ENCODE measurements around the gene SH2D1B. TPM values are rescaled to one million over a fixed set of nuclear protein-coding genes. Genes with fewer than 3 reads are reported as not detected.
A peak's percentile ranks its signal among the peaks of the same experiment; 100 is the strongest.

Gene SH2D1B
- total RNA-seq, 1 experiment from 2014 or later, result not detected

- no peak overlapping the region for H3K27ac Mint-ChIP-seq (ENCODE audit: unreplicated experiment)
- H3K36me3 Mint-ChIP-seq (ENCODE audit: insufficient read depth, unreplicated experiment), result no peaks in the 10 kb centered on the region
- CTCF ChIA-PET, result no interaction called here
- no TSS peak for BruUV-seq (replicated peaks)
- H3K4me3 Mint-ChIP-seq (ENCODE audit: low read depth, unreplicated experiment), result no peak overlapping the region
- peaks cover 37% of the 10 kb centered on the region for H3K27me3 Mint-ChIP-seq (ENCODE audit: unreplicated experiment)
- H3K4me1 Mint-ChIP-seq (ENCODE audit: low read depth, unreplicated experiment), result no peaks in the 10 kb centered on the region
- no peaks in the 10 kb centered on the region for H3K9me3 Mint-ChIP-seq (ENCODE audit: low read depth, unreplicated experiment)
- intact Hi-C loops (cut with micrococcal nuclease; ENCODE audit: unreplicated experiment), result no loop called here
- no peak for DNase-seq
- no peak for TF ChIP-seq CTCF (IDR thresholded peaks at IDR 0.05; ENCODE audit: unreplicated experiment)
These were observed 13.9 kb downstream of the SH2D1B start for GRCh38 chr1:162397943-162398560.

- BruUV-seq (replicated peaks), result no TSS peak
- intact Hi-C loops (cut with micrococcal nuclease; ENCODE audit: unreplicated experiment), result no loop called here
- H3K9me3 Mint-ChIP-seq (ENCODE audit: low read depth, unreplicated experiment), result no peaks in the 10 kb centered on the region
- H3K4me3 Mint-ChIP-seq (ENCODE audit: low read depth, unreplicated experiment), result no peak overlapping the region
- CTCF ChIA-PET, result no interaction called here
- peaks cover 3% of the 10 kb centered on the region for H3K4me1 Mint-ChIP-seq (ENCODE audit: low read depth, unreplicated experiment)
- H3K27ac Mint-ChIP-seq (ENCODE audit: unreplicated experiment), result no peak overlapping the region
- DNase-seq, result no peak
- H3K36me3 Mint-ChIP-seq (ENCODE audit: insufficient read depth, unreplicated experiment), result no peaks in the 10 kb centered on the region
- H3K27me3 Mint-ChIP-seq (ENCODE audit: unreplicated experiment), result peaks cover 37% of the 10 kb centered on the region
- TF ChIP-seq CTCF (IDR thresholded peaks at IDR 0.05; ENCODE audit: unreplicated experiment), result no peak
These were observed 14.9 kb downstream of the SH2D1B start for GRCh38 chr1:162397039-162397448.

- TF ChIP-seq CTCF (IDR thresholded peaks at IDR 0.05; ENCODE audit: unreplicated experiment), result no peak
- Mint-ChIP-seq H3K36me3 (ENCODE audit: insufficient read depth, unreplicated experiment) (no peaks in the 10 kb centered on the region), H3K9me3 (ENCODE audit: low read depth, unreplicated experiment) (no peaks in the 10 kb centered on the region), H3K27me3 (ENCODE audit: unreplicated experiment) (peaks cover 37% of the 10 kb centered on the region), H3K4me1 (ENCODE audit: low read depth, unreplicated experiment) (peaks cover 9% of the 10 kb centered on the region), H3K4me3 (ENCODE audit: low read depth, unreplicated experiment) (no peak overlapping the region), H3K27ac (ENCODE audit: unreplicated experiment) (no peak overlapping the region)
- no TSS peak for BruUV-seq (replicated peaks)
- intact Hi-C loops (cut with micrococcal nuclease; ENCODE audit: unreplicated experiment), result no loop called here
- DNase-seq, result no peak
- CTCF ChIA-PET, result interaction anchor here (1.0 kb wide), 1 partner anchor 39 kb away, joined by 3 read pairs; no protein-coding TSS in a partner anchor
These were observed 15.6 kb downstream of the SH2D1B start for GRCh38 chr1:162396201-162396906.

GRCh38 chr1:162391790-162392563 is 20.0 kb downstream of the SH2D1B start:
- CTCF ChIA-PET, result interaction anchor here (0.6 to 1.5 kb wide), 9 partner anchors 10 to 353 kb away, joined by 3 to 12 read pairs (median 4); partner anchors contain the start of gene C1orf226
- peaks cover 8% of the 10 kb centered on the region for H3K27me3 Mint-ChIP-seq (ENCODE audit: unreplicated experiment)
- H3K9me3 Mint-ChIP-seq (ENCODE audit: low read depth, unreplicated experiment), result no peaks in the 10 kb centered on the region
- H3K27ac Mint-ChIP-seq (ENCODE audit: unreplicated experiment), result no peak overlapping the region
- no peak overlapping the region for H3K4me3 Mint-ChIP-seq (ENCODE audit: low read depth, unreplicated experiment)
- peaks cover 35% of the 10 kb centered on the region for H3K4me1 Mint-ChIP-seq (ENCODE audit: low read depth, unreplicated experiment)
- peak; percentile 35 for DNase-seq
- peak; percentile 75 for TF ChIP-seq CTCF (IDR thresholded peaks at IDR 0.05; ENCODE audit: unreplicated experiment)
- no peaks in the 10 kb centered on the region for H3K36me3 Mint-ChIP-seq (ENCODE audit: insufficient read depth, unreplicated experiment)
- intact Hi-C loops (cut with micrococcal nuclease; ENCODE audit: unreplicated experiment), result loop anchor here (1.0 to 5.0 kb wide), 4 partner anchors 35 to 336 kb away; no protein-coding TSS in a partner anchor
- no TSS peak for BruUV-seq (replicated peaks)

All from Calu3 (cell line).